GM18951 (cell line): ENCODE data around the gene ANKRD11.
A peak's percentile ranks its signal among the peaks of the same experiment; 100 is the strongest.

Experiments
- POLR2A ChIP-seq: IDR thresholded peaks from 4 replicates; pipeline ENCODE4 v1.6.1; 2011; ENCODE audit warnings: mild to moderate bottlenecking; ENCODE audit not compliant: insufficient read length, insufficient read depth; ENCODE audit errors: extremely low read depth
- in situ Hi-C: fragments of 300-500 bp; cut with MboI; formaldehyde crosslinking; loops from one replicate; pipeline ENCODE4 v1.12.0; 2022; ENCODE audit warnings: low sequenced_read_pairs, mixed read lengths, inconsistent platforms; ENCODE audit not compliant: unreplicated experiment

Gene ANKRD11

DNA sequence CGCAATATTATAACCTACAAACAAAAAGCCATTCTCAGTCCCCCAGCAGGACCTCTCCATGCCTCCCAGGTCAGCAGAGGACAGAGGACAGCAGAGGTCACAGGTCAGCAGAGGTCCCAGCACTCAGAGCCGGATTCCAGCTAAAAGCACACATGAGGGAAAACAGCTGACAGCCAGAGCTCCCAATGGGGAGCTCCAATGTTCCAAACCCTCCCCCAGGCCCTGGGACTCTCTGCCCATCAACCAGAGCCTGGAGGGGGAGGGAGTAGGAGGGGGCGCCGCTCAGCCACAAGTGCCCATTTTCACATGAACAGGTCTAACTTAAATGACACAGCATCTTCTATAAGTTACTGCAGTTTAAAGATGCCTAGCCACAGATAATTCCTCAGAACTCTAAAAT is 77.5 kb downstream of the ANKRD11 start:
- no peak for TF ChIP-seq POLR2A
- in situ Hi-C loops, result no loop called here

DNA sequence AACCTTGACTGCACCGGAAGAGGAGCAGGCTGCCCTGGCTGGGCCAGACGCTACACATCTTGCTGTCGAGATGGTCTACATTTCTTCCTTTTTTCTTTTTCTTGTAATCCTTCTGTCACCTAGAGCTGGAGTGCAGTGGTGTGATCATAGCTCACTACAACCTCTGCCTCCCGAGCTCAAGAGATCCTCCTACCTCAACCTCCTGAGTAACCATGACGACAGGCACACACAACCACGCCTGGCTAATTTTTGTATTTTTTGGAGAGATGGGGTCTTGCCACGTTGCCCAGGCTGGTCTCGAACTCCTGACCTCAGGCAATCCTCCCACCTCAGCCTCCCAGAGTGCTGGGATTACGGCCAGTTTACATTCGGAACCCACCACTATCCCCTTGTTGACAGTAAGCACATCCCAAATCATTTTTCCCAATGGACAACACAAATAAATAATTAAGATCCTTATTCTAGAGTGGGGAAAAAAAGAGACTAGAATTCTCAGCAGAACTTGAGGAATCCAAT is 79.0 kb downstream of the ANKRD11 start:
- in situ Hi-C loops, result no loop called here
- TF ChIP-seq POLR2A, result no peak

DNA sequence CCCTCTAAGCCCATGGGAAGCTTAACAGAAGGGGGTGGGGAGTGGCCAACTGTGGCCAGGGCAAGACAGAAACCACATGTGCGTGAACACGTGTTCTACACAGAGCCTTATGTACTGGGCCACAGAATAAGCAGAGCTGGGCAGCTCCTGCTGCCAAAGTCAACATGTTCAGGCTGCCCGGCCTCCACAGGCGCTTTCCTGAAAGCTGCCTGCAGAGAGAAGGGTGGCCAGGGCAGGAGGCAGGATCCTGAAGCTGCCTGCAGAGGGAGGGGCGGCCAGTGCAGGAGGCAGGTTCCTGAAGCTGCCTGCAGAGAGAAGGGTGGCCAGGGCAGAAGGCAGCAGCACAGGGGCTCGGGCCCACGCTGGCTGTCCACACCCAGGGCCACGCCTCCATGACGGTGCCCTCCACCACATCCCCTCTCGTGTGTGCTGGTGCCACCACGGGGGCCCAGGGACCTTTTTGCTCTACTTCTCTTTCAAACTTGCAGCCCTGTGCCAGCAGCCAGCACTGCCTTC is 79.5 kb downstream of the ANKRD11 start:
- in situ Hi-C loops, result no loop called here
- no peak for TF ChIP-seq POLR2A

DNA sequence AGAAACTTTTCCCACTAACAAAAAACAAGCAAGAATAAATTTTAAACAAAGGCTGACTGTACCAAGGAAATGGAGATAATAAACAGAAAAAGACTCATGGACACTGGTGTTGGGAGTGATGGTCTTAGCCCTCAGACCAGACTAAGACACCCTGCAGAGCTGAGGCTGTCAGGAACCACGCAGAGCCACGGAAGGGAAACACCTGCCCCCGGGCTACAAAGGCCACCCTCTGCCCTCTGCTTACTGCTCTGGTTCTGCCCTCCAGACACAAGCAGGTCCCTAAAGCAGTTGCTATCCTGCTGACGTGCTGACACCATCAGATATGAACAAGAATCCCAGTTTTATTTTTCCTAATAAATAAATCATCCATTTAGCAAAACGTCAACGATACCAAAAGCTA is 80.0 kb downstream of the ANKRD11 start:
- in situ Hi-C loops, result no loop called here
- TF ChIP-seq POLR2A, result no peak

- no peak for TF ChIP-seq POLR2A
- in situ Hi-C loops, result no loop called here
Observed at GRCh38 chr16:89409161-89409711, 81.1 kb downstream of the ANKRD11 start.

DNA sequence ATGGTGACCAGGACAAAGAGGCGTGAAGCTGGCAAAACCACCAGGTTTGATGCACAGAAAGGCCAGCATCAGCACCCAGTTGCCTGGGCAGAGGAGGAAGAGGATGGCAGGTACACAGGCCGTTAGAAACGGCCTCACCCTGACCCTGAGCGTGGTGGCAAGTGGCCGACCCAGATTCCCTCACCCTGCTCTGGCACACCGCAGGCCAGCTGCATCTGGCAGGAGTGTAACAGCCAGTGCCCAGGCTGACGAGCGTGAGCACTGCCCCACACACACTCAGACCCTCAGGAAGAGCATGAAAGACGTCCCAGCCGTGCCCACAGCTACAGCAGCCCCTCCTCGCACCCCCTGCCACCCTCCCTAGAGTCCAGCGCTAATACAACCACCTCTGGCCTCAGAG is 82.0 kb downstream of the ANKRD11 start:
- no peak for TF ChIP-seq POLR2A

DNA sequence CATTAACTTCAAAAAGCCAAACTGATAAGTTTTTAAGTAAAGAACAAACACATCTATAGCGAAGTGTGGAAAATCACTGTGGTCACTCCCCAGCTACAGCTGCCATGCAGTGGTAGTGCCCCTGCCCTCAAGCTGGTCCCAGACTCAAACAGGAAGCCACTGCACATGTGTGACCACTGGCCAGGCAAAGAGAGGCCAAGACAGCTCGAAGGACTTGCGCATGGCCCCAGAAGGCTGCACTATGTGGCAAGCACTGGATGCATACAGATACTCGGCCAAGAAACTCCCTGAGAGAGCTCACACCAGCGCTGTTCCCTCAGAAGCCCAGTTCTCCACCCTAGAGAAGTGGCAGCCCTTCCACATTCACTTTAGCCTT is 82.4 kb downstream of the ANKRD11 start:
- TF ChIP-seq POLR2A, result no peak
- in situ Hi-C loops, result no loop called here

More for the DNA sequence above, 82.0 kb downstream of the ANKRD11 start:
- in situ Hi-C loops, result no loop called here

DNA sequence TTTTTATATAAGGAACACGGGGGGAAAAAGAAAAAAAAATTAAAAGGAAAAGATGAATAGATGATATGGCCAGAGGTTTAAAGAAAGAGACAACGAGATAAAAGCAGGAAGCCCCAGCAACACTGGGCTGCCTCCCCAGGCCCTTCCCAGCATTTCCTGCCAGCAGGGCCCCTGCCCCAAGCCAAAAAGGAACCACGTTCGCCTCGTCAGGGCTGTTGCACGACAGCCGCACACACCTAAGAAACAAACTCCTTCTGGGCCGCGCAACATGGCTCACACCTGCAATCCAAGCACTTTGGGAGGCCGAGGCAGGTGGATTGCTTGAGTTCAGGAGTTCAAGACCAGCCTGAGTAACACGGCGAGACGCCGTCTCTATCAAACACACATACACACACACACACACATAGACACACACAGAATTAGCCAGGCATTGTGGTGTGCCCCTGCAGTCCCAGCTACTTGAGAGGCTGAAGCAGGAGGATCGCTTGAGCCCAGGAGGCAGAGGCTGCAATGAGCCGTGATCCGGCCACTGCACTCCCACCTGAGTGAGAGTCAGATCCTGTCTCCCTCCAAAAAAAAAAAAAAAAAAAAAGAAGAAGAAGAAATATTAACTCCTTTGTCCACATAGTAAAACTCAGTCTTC is 83.0 kb downstream of the ANKRD11 start:
- in situ Hi-C loops, result no loop called here
- no peak for TF ChIP-seq POLR2A

DNA sequence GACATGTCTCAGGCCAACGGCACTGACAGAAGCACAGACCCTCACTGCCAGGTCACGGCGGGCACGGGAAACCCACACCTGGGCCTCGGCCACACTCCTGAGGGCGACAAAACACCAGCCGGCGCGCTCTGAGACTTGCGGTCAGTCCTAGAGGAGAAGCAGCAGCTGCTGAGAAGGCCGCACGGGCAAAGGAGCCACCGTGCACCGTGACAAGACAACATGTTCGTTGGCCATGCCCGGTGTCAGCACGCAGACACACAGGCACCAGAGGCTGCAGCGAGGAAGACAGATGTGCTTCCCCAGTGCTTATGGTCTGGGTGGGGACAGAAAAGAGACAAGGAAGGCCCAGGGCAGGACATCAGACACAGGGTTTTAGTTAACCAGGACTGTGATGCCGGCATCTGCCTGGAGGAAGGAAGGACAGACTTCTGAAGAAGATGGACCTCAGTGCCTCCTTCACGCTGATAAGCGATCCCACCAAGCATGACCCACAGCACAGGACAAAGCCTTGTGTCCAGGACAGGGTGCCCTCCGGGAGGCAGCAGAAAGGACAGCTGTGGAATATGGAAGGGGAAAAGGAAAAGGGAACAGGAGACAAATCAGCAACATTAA is 84.0 kb downstream of the ANKRD11 start:
- in situ Hi-C loops, result no loop called here
- TF ChIP-seq POLR2A, result peak; percentile 2

DNA sequence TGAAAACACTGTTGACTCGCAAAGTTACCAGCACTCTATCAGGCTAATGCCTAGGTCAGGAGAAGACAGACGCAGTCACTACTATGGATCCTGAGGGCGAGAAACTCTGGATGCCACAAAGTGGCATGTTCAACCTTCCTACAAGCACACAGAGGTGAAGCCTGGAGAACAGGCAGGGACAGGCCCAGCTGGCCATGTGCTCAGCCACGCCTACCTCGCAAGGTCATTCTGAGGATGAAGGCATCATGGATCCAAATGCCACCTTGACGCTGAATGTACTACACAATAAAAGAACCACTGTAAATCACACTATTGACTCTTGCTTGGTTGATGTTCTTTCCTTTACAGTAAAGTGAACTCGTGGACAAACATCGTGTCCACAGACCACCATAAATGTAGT is 85.8 kb downstream of the ANKRD11 start:
- in situ Hi-C loops, result no loop called here
- TF ChIP-seq POLR2A, result no peak

GRCh38 chr16:89402962-89403361 is 87.4 kb downstream of the ANKRD11 start:
- TF ChIP-seq POLR2A, result no peak
- in situ Hi-C loops, result no loop called here

- no peak for TF ChIP-seq POLR2A
- in situ Hi-C loops, result no loop called here
Observed at GRCh38 chr16:89401641-89402445, 88.5 kb downstream of the ANKRD11 start.

- in situ Hi-C loops, result no loop called here
- TF ChIP-seq POLR2A, result no peak
Observed at GRCh38 chr16:89401205-89401604, 89.2 kb downstream of the ANKRD11 start.
